Fibroblast of pulmonary artery (primary cell): ENCODE data around the gene RAE1.
A peak's percentile ranks its signal among the peaks of the same experiment; 100 is the strongest.

Source experiments
- DNase-seq: peaks from one replicate; pipeline ENCODE4 v3.0.0-alpha.2; 2010; ENCODE audit warnings: low read depth
- H3K4me3 ChIP-seq: replicated peaks from 2 replicates; pipeline ENCODE4 v1.5.1; 2011; ENCODE audit warnings: low read depth, mild to moderate bottlenecking, control low read depth, low read length, moderate library complexity
- CTCF ChIP-seq: IDR thresholded peaks from 2 replicates; pipeline ENCODE4 v1.5.1; 2011; ENCODE audit warnings: mild to moderate bottlenecking, control low read depth, low read length, inconsistent platforms; ENCODE audit errors: missing control alignments

The RAE1 gene

GRCh38 chr20:57378646-57379262 lies 27.7 kb downstream of the RAE1 start:
- DNase-seq, result no peak
- no peak for TF ChIP-seq CTCF
- no peak overlapping the region for H3K4me3 ChIP-seq

- no peak for TF ChIP-seq CTCF
- DNase-seq, result no peak
- no peak overlapping the region for H3K4me3 ChIP-seq
These were observed 28.2 kb downstream of the RAE1 start for GRCh38 chr20:57379263-57379647.

GRCh38 chr20:57380081-57380750 lies 29.2 kb downstream of the RAE1 start:
- TF ChIP-seq CTCF, result no peak
- no peak overlapping the region for H3K4me3 ChIP-seq
- no peak for DNase-seq

GRCh38 chr20:57381596-57382503 lies 30.8 kb downstream of the RAE1 start:
- peak; percentile 79 for DNase-seq
- peak; percentile 96 for TF ChIP-seq CTCF
- no peak overlapping the region for H3K4me3 ChIP-seq

GRCh38 chr20:57382516-57382915 lies 31.5 kb downstream of the RAE1 start:
- no peak overlapping the region for H3K4me3 ChIP-seq
- TF ChIP-seq CTCF, result no peak
- DNase-seq, result no peak

- no peak overlapping the region for H3K4me3 ChIP-seq
- DNase-seq, result no peak
- TF ChIP-seq CTCF, result no peak
These were observed 32.6 kb downstream of the RAE1 start for GRCh38 chr20:57383447-57384347.
